Fibroblast of peridontal ligament (primary cell): ENCODE measurements around the gene RASL11A.
"Not testable (repeated sequence)": the region's sequence is repeated elsewhere in the genome, so short reads cannot be mapped to it uniquely, and the experiment has no call there.

Experiments used
- DNase-seq: peaks from one replicate; pipeline ENCODE4 v3.0.0-alpha.2; 2010; ENCODE audit errors: extremely low read depth

The RASL11A gene

GRCh38 chr13:27267596-27267995 lies 3.0 kb upstream of the RASL11A start:
- DNase-seq, result no peak

- no peak for DNase-seq
Observed at GRCh38 chr13:27269114-27269665, 1.4 kb upstream of the RASL11A start.

DNA sequence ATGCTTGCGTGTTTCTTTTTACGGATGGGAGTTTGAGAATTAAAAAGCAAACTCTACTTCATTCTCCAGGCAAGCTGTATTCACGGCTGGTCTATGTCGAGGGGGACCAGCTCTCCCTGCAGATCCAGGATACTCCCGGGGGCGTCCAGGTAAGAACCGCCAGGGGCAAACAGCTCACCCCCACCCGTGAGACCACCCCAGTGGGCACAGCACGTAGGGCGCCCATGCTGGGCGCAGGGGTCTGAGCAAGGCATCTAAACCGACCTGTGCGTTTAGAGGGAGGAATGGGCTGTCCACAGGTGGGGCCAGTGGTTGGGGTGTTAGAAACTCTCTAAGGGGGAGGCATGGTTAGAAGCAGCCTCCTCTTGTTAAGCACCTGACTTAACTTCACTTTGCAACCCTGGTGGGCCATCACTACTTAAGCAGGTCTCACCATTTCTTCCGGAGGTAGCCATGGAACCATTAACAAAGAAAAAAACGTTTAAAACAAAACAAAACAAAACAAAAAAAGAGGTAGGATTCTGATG lies 1.0 kb downstream of the RASL11A start:
- no peak for DNase-seq

DNA sequence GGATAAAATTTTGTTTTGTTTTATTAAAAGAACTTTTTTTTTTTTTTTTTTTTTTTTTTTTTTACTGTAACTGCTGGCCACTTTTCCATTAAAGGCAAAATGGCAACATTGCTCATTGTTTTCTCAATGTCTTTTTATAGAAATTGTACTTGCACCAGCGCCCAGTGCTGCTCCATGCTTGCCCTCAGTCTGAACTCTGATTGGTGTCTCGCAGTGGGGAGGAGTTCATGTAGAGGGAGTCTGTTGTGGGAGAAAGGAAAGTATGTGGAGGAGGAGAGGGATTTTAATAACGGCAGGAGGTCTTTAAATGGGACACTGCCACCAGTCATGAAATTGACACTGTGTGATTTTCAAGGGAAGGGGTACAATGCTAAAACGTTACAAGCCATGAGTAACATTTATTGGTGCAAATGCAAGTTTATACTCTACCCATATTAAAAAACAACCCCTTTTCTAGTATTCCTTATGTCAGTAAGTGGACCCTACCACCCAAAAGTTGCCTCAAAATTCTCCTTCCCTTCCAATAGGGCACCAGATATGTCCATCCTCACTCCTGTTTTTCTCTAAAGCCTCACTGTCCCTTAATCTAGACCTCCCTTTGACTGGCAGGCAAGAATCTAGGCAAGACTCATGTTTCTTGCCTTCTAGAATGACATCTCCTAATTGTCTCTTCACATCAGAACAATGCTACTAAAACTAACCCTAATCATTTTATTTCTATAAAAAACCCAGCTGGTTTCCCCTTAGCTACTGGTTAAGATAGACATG lies 3.2 kb downstream of the RASL11A start:
- peak; percentile 75 for DNase-seq

DNA sequence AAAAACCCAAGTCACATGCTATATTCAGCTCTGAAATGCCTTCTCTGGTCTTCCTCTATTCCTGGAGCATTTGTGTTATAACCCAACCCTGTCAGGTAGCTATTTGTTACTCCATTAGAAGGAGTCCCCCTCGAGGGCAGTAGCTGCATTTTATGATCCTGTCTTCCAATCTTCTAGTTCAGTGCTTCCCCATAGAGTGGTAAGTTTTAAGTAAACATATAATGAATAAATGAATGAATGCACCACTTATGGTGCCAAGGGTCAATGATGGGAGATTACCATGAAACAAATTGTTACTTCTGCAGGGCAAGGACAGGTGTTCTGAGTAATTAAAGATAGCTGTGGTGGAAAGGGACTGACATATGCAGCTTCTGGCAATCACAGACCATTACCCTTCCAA lies 4.0 kb downstream of the RASL11A start:
- DNase-seq, result no peak

DNA sequence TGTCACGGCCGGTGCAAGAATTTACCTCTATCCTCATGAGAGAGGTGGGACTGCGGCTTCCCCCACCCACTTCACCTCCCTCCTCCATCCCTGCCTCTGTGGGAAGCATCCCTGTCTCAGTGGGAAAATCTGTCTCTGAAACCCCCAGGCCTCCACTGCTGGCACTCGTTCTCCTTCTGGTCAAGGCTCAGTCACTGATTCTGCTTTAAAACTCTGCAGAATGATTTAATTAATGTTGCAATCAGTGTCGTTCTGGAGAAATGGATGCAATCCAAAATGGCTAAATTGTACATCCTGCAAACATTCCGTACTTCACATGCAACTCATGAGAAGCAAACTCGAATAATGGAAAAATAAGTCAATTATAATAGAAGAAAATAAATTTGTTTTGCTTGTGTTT lies 5.6 kb downstream of the RASL11A start:
- peak; percentile 90 for DNase-seq

- no peak for DNase-seq
Observed at GRCh38 chr13:27279506-27279905, 8.9 kb downstream of the RASL11A start.

- DNase-seq, result no peak
Observed at GRCh38 chr13:27280009-27280656, 9.5 kb downstream of the RASL11A start.

DNA sequence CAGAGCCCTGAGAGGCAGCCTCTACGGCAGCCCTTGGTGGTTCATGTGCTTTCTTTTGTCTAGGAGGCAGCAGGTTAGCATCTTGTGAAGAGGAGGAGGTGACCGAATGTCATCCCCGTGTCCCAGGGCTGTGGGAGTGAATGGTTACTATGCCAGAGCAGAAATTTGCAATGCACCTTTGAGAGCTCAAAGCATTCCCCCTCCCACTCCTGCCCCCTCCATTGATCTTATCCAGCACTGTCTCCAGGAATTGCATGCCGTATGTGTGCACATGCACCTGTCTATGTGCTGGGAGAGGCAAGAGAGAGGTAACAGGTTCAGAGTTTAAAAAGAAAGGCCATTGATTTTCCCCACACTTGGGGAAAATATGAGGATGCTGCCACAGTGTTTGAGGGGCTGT lies 10.2 kb downstream of the RASL11A start:
- no peak for DNase-seq

- no peak for DNase-seq
Observed at GRCh38 chr13:27281420-27281819, 10.8 kb downstream of the RASL11A start.

GRCh38 chr13:27283906-27284493 lies 13.4 kb downstream of the RASL11A start:
- DNase-seq, result peak; percentile 55

GRCh38 chr13:27288392-27288791 lies 17.8 kb downstream of the RASL11A start:
- no peak for DNase-seq

GRCh38 chr13:27289011-27289665 lies 18.5 kb downstream of the RASL11A start:
- no peak for DNase-seq

GRCh38 chr13:27290715-27291114 lies 20.1 kb downstream of the RASL11A start:
- DNase-seq, result no peak

GRCh38 chr13:27291967-27292366 lies 21.3 kb downstream of the RASL11A start:
- DNase-seq, result not testable (repeated sequence)

DNA sequence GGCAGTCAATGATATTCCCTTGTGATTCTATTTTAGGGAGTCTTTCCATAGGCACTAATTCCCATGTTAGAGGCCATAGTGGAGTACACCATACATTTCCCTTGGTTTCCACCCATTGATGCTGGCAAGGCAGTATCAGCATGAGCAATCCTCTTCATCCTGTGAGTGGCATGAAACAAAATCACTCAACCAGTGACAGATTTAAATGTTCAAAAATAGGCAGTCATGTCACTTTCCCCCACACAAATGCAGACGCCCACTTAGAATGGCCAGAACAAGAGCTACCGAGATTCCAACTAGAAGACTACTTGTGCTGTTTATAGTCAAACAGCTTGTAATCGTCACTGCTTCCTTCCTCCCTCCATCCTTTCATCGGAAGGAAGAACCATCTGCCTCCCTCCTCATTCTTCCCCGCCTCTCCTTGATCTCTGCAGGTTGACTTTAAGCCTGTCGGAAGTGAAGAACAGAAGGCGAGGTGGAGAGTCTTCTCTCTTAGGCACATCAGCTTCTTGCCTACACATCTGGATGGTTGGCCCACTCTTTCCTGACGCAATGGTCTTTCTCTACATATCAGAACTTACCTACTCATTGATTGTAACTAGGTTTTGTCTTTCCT lies 22.6 kb downstream of the RASL11A start:
- no peak for DNase-seq

DNA sequence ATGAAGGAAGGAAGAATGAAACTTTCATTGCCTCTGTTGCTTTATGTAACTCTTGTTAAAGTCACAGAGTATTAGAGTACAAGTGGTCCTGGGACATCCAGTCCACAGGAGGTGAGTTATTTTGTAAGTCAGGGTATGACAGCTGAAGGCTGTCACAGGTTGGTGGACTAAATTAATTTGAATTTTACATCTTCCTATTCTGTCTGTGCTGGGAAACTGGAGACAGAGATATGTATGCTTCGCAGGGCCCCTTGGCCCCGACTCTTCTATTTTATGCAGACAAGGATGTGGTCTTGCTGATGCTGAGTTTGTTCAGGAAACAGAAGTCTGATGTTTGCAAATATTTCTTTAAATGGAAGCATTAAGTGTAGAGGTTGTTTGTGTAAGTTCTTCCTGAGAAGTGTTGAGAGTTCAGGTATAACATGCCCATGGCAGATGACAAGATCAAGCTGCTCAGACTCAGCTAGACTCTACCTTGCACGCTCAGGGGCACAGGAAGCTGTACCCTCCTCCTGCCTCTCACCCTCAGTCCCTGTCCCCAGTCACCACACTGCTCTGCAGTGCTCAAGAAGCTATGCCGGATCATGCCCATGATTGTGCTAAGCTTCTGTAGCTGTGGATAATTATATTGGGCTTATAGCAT lies 23.4 kb downstream of the RASL11A start:
- DNase-seq, result no peak

DNA sequence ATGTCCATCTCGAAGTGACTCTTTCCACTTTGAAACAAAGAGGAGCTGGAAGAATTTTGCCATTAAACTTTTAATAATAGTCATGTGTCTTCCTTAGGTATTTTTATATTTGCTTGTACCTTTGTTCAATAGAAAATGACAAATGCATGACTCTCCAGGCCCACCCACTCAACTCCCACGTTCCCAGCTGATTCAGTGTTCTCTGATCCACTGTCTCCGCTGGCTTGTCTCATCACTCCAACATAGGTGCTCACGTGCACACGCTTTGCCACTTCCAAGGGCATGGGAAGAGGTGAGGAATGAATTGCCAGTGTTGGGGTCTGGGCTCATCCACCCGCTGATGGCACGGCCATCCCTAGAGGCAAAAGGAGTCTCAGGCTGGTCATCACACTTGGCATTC lies 24.5 kb downstream of the RASL11A start:
- DNase-seq, result no peak

DNA sequence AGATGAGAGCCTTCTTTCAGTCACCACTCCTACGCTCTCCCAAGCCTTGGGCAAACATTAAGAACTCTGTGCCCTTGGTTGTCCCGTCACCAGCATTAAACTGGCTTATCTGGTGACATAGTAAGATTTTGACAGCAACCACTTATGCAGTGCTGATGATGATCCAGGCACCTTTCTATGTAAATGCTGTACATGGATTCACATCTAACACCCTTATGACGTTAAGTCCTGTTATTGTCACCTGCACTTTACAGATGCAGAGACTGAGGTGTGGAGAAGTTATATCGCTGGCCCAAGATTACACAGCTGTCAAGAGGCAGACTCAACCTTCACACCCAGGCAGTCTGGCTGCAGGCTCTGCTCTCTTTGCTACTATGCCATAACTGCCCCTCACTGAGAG lies 25.0 kb downstream of the RASL11A start:
- no peak for DNase-seq

DNA sequence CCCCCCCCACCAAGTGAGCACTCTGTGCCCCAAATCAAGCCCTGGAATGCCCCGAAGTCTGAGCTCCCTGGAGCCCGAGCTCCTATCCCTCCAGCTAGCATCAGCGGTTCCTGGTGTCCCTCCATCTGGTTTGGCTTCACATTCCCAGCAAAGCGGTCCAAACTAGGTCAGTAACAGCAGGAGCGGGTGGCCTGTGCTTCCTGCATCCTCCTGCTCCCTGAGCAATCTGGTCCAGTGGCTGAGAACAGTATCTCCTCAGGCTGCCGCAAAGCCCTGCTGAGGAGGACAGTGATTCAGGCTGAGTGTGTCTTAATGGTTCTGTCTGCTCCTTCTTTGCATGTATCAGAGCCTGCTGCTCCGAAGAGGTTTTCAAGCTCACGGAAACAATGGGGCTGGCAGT lies 25.9 kb downstream of the RASL11A start:
- DNase-seq, result no peak

DNA sequence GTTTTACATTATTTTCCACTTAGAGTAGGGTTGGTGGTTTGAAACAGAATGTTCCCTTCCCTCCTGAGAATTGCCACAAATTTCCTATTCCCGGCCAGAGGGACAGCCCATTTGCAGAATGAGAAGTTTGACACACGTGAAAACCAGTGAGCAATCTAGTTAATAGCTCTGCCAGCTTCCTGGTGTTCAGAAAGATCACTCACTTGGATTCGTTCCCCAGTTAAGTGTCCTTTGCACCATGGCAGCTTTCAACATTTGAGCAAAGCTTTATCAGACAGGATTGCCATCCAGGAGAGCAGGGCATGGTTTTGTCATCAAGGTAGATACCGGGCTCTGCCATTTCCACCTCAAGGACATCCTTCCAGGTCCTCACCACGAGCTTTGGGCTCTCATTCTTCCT lies 28.2 kb downstream of the RASL11A start:
- DNase-seq, result no peak
